ENCODE measurements around the gene USP49.

- TF ChIP-seq CTCF (IDR thresholded peaks at IDR 0.05; ENCODE audit: borderline replicate concordance, extremely low read depth, low read length, poor library complexity, severe bottlenecking) (peak; percentile 98), EZH2 (IDR thresholded peaks at IDR 0.05; ENCODE audit: borderline replicate concordance, low read depth, low read length, severe bottlenecking) (no peak)
Observed at GRCh38 chr6:41779788-41780550, 115.2 kb downstream of the USP49 start, which contains the start of gene FRS3.

Measured in DND-41 (cell line).